Cerebellar cortex (tissue), 1 donor: ENCODE data around the gene LRRC4C.

Experiments used
- DNase-seq: peaks from one replicate; pipeline ENCODE4 v3.0.0-alpha.2; 2015; ENCODE audit warnings: low spot score

Gene LRRC4C

DNA sequence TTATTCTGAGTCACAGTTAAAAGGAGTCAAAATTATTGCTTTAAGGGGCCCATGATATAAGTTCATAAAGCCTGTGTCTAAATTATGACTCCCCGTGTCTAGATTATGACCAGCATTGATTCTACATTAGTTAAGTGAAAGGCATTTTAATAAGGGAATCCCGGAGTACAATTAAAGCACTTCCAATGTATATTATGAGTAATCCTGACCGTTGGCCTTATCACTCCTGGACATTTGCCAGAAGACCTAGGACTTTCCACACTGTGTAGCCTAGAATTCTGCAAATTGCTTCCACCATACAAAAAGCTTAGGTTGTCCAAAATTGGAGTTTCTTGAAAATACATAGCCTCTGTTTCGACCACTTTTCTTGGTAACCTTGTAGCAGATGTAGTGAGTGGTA lies 1292.6 kb downstream of the LRRC4C start:
- DNase-seq = no peak

DNA sequence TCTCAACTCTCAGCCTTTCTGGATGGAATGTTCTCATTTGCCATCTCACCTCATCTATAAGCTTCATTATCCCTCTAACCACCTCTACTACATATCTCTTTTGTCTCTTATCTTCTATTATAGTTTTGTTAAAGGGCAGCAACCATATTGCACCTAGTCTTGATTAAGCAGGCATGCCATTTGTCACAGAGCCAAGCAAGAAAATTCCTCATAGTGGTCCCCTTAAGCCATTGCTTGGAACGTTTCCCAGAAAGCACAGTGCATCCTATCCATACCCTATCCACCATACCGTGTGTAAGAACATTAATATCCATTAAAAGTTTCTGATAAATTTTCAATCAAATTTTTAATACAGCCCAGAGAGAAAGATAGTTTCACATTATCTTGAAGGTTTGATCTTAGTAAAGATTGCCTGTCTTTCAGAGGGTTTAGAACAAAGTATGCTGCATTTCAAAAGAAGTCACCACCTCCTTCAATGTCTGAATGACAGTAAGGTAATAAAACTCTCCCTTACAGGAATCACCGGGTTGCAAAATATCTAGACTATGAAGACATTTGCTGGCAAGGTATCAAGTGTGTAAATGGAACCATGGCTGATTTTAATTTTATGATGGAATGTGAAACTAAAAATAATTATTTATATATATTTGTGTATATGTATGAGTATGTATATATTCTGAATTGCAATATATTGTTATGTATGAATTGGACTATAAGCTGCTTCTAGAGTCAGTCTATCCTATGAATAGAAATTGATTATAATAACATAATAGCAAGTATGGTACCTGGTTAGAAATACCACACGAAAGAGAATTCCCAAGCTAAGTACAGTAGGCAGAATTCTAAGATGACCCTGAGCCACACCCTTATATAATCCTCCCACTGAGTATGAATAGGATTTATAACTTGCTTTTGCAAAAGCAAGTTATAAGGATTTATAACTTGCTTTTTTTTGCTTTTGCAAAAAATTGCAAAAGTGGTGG lies 1296.3 kb downstream of the LRRC4C start:
- DNase-seq = no peak

DNA sequence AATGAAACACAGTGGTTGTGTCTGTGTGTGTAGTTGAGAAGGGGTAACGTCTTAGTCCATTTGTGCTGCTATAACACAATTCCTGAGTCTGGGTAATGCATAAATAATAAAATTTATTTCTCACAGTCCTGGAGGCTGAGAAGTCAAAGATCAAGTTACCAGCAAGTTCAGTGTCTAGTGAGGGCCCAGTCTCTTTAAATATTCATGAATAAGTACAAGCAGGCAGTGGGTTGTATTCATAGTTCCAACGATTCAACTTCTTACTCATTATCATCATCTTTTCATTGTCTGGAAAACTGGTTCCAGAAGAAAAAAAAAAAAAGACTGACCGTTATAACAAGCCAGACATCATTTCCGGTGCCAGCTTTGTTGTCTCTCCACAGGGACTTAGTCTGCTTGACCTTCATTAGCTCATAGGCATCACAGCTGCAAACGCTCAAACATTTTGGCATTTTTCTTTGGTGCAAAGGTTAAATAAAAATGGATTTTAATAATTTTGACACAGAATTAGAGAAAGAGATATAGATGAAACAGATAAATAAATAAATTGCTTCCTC lies 1297.5 kb downstream of the LRRC4C start:
- DNase-seq = no peak

DNA sequence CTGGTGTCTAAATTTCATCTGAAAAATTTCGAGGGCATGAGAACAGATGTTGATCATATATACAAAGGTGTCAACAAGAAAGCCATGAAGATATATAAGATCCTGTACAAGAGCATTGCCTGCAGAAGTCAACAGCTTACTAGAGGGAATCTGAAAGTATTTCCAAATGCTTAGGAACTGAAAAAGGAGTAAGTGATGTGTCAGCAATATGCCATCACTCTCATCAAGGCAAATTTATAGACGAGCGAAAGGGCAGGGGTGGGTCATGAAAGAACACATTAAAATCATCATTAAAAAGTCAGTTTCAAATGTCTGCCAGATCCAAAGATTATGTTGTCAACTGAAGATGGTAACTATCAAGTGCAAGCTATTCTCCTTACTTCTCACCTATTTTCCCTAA lies 1299.0 kb downstream of the LRRC4C start:
- DNase-seq = no peak

DNA sequence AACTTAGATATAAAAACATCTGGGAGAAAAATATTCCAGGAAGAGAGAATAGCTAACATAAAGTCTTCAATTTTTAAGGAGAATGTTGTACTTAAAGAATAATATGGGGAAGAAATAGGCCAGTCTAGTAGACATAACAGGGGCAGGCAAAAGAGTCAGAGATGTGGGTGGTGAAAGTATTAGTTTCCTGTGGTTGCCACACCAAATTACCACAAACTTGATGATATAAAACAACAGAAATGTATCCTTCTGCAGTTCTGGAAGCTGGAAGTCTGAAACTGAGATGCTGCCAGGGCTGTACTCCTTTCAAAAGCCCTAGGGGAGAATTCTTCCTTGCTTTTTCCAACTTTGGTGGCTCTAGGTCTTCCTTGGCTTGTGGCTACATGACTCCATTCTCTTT lies 1309.7 kb downstream of the LRRC4C start:
- DNase-seq = no peak

DNA sequence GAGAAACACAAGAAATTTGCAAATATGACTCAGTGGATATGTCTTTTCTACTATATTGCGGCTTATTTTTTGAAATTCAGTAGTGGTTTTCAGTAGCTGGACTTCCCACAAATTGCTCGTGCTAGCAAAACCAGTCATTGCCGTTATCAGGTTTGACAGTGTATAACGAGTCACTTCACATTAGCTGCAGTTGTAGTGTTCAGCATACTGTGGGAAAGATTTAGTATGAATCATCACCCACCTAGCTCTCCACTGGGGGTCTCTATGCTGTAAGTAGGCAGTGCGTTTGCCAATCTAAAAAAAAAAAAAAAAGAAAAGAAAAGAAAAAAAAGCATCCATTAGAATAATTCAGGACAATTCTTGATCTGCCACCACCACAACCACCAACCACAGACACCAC lies 1318.9 kb downstream of the LRRC4C start:
- DNase-seq = no peak

DNA sequence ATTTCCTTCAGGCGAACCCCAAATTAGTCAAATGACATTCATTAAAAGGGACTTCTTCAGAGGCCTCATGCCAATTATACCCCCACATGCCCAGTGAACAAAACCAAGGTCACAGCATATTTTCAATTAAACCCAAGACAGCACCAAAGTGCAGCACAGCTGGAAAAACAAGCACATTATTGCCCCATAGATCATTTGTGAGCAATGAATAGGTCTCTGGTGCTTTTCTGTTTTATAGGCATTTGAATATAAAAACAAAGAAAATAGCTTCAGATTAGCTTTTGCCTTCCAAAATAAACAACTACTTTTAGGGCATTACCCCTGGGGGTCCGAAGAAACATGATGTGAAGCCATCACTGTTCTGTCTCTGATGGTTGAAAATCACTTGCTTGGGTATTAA lies 1319.9 kb downstream of the LRRC4C start:
- DNase-seq = no peak

DNA sequence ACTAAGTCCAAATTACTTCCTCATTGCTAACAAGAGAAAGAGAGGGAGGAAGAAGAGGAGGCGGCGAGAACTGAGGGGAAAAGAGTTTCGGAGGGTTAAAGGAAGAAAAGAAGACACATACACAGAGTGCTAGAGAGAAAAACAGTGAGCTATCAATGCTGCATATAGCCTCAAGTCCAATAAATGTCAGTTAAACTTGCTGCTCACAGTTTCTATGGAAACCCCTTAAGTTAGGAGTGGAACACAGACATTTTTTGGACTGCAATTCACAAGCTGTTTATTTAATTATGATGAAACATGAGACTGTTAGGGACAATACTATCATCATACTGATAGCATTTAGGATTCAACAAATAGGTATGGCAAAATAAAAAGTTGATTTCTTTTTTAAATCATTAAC lies 1320.4 kb downstream of the LRRC4C start:
- DNase-seq = no peak

DNA sequence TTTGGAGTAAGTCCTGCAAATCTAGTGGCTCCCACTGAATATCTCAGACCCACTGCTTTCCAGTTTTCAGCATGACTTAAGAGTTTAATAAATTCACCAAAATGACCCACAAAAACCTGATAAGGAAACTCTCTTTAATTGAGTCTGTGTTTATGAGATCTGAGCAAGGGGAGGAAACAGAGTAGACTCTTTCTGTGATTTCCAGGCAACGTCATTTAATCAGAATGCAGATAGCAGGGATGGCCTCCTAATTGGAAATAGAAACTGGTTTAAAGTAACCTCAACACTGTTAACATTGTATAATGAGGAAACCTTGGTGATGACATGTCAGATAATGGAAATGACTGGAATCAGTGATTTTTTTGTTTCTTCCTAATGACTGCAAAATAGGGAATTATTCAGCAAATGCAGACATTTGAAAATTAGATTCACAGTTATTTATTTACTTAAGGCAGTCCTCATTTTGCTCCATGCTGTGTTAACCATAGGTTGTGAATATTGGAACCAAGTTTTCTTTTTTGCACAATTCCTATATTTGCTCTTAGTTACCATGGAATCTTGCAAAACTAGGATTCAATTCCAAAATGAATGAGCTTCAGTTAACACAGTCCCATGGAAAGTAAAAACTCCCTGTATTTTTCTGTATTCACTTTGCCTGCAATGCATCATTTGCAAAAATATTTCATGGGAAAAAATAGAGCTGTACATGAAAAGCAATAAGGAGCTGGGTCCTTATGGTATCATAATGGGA lies 1324.5 kb downstream of the LRRC4C start:
- DNase-seq = no peak

DNA sequence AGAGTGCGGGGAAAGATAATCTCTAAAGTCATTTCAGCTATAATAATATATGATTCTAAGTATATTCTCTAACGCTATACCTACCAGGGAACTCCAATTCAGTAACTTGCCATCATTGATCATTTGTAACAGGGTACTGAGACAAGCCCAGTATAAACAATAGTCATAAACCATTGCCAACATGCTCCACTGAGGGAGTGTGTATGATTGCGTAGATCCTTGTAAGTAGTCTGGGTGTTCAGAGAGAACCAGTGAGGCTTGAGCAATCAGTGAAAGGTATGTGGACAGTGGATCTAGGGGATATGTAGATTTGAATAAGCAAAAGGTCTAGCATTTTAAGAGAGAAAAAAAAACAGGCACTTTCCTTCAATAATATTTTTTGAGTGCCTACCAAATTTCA lies 1326.0 kb downstream of the LRRC4C start:
- DNase-seq = no peak

DNA sequence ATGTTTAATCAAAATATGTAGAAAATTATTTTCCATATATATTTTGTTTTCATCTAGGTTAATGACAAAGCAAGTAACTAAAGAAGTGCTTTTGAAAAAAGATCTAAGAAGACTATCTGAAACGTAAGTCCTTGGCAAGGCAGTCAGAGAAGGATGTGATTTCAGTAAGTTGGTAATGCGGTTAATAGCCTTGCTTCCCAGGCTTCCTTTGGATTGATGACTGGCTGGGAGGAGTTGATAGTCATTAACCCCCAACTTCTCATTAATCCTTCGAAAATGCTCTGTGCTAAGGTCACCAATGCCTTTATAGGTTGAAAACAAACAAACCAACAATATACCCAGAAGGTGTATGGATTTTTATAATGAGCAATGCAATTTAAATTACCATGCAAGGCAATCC lies 1326.5 kb downstream of the LRRC4C start:
- no peak for DNase-seq

DNA sequence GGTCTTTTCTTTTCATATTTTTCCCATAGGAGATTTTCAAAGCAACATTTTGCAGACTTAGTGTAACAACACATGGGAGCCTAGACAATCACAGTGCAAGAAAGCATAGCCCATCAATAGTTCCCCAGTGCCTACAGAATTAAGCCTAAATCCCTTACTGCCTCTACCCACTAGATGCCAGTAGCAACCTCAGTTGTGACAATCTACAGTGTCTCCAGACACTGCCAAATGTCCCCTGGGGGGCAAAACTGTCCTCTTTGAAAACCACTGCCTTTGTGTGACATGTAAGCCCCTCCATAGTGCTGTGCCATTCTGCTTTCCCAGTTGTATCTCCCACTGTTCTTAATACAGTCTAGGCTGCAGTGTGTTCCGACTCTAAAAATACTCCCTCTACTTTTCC lies 1329.0 kb downstream of the LRRC4C start:
- no peak for DNase-seq

DNA sequence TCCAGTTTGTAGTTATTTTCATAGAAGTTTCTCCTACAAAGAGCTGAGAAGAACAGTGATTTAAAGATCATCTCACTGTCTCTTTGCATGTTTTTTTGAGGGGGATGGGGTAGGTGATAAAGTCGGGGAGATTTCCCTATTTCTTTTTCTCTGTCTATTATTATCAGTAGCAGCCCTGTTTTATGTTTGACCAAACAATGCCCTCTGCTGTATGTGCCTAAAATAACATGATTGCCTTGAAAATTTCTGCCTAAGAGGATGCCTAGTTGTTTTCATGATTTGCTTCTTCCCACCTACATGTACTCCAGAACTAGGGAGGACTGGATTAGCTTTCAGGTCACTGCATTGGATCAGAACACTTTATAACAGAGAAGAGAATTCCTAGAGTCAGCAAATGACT lies 1330.2 kb downstream of the LRRC4C start:
- peak; percentile 4 for DNase-seq

DNA sequence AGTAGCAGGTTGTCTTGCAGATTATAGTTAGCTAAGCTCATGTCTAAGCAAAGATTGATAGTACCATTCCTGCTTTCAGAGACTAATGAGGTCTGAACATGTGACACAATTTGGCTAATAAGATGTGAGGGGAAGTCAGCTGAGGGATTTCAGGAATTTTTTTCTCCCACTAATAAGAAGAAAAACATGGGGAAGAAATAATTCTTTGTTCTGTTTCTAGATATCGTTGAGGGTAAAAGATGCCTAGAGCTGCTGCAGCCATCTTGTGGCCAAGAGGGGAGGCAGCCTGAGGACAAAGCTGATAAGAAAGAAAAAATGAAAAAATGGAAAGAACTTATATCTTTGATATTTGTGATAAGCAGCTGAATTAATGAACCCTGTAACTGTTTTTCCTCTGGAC lies 1334.4 kb downstream of the LRRC4C start:
- no peak for DNase-seq

DNA sequence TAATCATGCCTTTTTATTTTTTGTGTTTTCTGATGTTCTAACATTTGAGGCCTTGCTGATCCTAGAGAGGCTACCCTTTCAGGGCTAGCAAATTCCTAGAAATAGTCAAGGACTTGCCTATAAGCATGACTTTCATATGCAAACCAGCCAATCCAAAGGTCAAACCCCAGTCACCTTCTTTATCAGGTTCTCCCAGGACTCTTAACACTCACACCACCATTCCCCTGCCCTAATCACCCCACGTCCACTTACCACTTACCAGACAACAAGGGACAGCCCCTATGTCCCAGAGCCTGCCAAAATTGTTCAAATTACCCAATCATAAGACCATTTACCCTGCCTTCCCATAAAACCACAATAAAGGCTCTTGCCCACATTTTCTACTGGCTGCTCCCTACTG lies 1339.8 kb downstream of the LRRC4C start:
- DNase-seq = no peak

DNA sequence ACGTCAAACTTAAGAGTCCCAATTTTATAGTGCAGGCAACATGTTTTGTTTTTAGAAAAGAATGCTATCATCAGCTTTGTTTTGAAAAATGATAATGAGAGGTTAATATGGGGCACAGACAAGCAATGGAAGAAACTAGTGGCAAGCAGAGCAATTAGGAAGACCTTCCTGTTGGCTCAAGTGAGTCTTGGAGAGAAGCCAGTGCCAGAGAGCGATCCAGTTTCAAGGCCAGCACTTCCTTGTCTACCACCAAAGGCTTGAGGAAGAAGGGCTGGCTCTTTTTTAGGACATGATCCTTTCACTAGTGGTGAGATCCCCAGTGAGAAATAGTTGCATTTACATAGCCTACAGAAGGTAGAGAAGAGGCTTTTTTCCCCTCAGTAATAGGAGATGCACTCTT lies 1340.7 kb downstream of the LRRC4C start:
- DNase-seq = peak; percentile 3

DNA sequence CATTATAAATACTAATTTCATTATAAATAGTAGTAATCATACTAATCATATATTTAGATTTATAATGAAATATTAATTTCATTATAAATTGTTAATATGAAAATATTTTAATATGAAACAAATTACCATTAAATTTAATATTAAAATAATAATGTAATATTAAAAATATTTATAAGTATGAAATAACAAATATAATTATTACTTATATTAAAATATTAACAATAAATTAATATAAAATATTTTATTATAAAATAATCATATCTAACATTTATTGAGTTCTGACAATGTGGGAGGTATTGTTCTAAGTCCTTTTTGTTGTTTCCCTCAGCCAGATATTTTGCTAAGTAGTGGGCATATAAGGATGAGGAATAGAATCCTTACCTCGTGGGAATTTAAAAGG lies 1341.4 kb downstream of the LRRC4C start:
- DNase-seq = no peak

DNA sequence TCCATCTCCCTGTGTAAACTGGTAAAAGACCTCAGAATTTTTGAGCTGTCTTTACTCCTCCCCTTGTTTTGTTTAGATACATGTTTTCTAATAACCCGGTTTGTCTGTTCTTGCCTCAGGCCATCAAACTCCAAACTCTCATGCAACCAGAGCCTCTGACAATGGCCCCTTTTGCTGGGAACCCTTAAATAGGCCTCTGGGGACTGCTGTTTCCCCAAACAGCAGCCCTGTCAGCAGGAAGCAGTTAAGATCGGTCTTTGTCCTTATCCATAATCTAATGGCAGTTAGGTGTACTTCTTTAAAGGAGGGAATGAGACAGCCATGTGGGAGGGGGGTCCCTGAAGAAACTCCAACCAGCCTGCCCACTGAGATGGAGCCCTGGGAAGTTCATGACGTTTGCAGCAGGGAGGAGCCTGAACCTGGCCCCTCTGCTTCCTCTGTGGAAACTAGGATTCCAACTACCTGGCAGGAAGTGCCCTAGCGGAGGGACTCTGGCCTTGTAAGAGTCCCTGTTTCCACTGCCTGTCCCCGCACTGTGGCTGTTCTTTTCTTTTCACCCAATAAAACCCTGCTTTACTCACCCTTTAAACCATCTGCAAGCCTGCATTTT lies 1354.4 kb downstream of the LRRC4C start:
- DNase-seq = no peak

DNA sequence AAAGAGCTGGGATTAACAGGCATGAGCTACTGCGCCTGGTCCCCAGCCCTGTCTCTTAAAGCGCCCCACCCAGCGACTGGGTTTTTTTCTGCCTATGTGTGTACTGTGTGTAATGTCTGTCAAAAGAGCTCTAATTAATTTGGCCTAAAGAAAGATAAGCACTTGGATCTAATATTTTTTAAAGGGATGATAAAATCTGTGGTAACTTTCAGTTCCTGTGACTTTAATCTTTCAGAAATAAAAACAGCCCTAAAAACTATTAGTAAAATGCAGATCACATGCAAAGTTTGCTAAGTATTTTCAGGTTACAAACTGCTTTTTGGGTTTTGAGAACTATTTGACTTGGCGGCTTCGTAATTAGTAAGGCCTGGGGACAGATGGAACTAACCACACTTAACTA lies 1358.7 kb downstream of the LRRC4C start:
- no peak for DNase-seq

DNA sequence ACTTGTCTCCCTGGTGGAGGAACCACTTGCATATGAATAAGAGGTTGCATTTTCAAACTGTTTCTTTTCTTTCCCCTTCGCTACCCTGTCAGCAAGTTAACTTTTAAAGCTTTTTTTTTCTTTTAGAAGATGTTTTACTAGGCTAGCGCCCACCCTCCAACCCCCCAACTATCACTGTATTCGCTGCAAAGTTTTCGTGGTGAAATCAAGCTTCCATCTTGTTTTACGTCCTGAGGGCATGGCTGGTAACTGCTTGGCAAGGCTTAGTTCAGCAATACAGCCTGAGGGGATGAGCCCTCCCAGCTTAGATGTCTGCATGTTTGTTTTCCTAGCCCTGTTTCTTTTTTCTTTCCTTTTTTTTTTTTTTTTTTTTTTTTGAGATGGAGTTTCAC lies 1359.3 kb downstream of the LRRC4C start:
- no peak for DNase-seq

DNA sequence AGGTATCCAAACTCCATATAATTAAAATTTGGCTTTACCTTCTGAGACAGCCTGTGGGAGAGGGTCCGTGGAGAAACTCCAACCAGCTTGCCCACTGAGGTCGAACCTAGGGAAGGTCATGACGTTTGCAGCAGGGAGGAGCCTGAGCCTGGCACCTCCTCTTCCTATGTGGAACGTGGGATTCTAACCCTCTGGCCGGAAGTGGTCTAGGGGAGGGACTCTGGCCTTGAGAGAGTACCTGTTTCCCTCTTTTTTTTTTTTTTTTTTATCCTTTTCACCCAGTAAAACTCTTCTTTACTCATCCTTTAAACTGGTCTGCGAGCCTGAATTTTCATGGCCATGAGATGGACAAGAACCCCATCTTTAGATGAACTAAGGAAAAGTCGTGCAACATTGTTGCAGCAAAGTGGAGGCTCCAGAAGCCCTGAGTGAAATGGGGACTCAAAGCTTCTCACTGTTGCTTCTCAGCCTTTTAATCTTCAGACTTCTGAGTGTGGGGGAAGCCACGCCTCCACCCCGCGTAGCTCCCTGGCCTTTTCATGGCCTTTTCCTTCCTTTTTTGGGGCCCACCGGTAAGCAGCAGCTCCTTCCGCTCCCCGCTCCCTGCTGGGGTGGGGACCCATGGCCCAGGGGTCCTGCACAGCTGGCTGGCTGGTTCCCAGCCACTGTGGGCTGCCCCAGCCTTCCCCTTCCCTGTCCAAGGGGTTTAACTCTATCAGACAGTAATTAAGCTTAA lies 1359.9 kb downstream of the LRRC4C start:
- DNase-seq = no peak

DNA sequence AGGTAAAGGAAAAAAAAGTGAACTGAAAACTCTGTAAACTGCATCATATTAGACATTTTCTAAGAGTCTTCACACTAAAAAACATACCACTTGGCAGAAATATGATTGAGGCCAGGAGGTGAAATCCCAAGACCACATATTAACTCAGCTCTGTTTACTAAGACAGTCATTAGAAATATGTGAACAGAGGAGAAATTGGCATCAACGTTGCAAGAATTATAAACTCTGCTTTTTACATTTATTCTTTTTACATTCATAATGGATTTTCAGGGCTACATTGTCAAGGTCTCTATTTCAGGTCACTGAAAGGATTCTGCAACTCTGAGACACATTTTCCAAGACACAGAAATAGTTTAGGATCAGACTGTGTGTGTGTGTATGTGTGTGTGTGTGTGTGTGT lies 1364.0 kb downstream of the LRRC4C start:
- DNase-seq = no peak
